HK-2 (cell line): ENCODE data around the gene DHRS12.

Experiments used
- DNase-seq: peaks from one replicate; pipeline ENCODE4 v3.0.0-alpha.2; 2018; ENCODE audit not compliant: unreplicated experiment

Gene DHRS12

GRCh38 chr13:51728275-51728673 is 75.7 kb downstream of the DHRS12 start:
- no peak for DNase-seq

GRCh38 chr13:51727634-51728274 is 76.2 kb downstream of the DHRS12 start:
- no peak for DNase-seq

DNA sequence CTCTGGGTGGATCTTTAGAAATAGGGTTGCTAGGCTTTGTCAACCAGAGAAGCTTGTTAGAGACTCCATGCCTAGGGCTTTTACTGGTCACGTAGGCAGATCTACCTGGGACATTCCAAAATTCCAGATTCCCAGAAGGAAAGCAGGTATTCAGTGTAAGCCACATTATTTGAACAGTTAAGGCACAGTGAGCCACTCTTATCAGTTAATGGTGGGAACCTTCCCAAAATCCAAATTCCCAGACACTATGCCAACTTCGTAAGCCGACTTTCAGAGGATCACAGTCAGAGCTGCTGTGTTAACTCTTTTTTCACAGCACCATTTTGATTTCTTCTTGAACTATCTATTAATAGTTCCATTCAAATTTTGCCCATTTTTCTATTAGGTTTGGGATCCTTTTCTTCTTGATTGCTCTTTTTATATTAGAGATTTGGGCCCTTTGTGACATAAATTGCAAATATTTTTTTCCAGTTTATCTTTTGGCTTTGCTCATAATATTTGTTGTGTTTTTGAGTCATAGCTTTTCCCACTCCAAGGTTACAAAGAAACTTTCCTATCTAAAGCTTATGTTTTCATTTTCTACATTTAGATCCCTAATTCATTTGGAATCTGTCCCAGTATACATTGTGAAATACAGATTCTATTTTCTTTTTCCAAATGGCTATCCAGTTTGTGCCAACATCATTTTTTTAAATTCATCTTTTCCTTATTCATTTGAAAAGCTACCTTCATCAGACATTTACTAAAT is 77.3 kb downstream of the DHRS12 start:
- no peak for DNase-seq

GRCh38 chr13:51724721-51725120 is 79.2 kb downstream of the DHRS12 start:
- DNase-seq, result no peak

DNA sequence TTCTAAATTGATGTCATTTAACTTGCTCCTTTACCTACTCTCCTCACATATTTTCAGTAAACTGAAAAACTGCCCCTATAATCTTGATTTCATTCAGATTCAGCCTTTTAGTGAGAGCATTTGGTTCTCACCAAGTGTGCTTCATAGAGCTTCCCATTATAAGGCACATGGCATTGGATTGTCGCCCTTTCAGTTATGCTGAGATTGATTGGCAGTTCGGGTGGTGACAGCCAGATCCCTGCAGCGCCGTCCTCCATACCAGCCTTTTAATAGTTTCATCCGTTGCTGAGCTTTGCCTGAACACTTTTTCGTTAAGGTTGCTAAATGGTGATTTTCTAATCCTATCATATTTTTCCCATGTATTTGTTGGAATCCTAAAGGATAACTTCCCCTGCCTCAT is 80.4 kb downstream of the DHRS12 start:
- DNase-seq, result no peak

- DNase-seq, result no peak
These were observed 82.5 kb downstream of the DHRS12 start for GRCh38 chr13:51721496-51721895.

DNA sequence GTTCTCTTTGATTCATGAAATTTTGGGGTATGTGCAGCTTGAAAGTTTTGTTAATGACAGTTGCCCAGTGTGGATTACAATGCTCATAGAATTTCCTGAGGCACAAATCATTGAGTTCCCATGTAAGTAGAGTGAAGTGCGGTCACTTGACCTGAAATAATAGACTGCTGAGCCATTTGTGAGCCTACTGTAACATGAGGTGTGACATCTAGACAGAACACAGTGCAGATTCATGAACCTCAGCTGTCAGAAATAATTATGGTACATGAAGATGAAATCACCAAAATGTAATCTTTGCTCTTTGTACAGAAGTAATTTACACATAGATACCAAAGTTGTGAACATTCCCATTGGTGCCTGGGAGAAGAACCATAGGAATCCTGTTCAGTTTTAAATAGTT is 84.6 kb downstream of the DHRS12 start:
- DNase-seq, result no peak
